B cell (primary cell): ENCODE measurements around the gene PAF1. TPM values are rescaled to one million over a fixed set of nuclear protein-coding genes. Genes with fewer than 3 reads are reported as not detected.

Source experiments
- ATAC-seq: fragments of 200-7000 bp; cut with Tn5 transposase; one replicate; pipeline ENCODE4 v1.10.0; 2021; ENCODE audit warnings: low read depth, mild to moderate bottlenecking, moderate number of reproducible peaks, moderate library complexity
- CTCF ChIA-PET: fragments of 350-600 bp; sonication (Branson Sonifier 250); formaldehyde crosslinking; loops from one replicate; lab custom pipeline; 2021; ENCODE audit warnings: antibody characterized with exemption, inconsistent platforms; lab: Charles Lee
- POLR2A ChIA-PET: fragments of 350-600 bp; sonication (Branson Sonifier 250); formaldehyde crosslinking; loops from one replicate; lab custom pipeline; 2021; ENCODE audit warnings: antibody characterized with exemption; lab: Charles Lee
- DNase-seq: peaks from one replicate; pipeline ENCODE4 v3.0.0; 2013
- H2AFZ ChIP-seq: 2 replicates; pipeline ENCODE4 v1.6.1; 2012; ENCODE audit warnings: mild to moderate bottlenecking, low read depth, low read length; ENCODE audit not compliant: insufficient read depth, poor library complexity, severe bottlenecking
- H3K27ac ChIP-seq, 2 donors: 1 replicate in 1 of 2; 2 replicates in 1 of 2; pipeline ENCODE4 v1.5.1; 2012 to 2013; ENCODE audit warnings: low read length in 2 of 2, mild to moderate bottlenecking in 2 of 2, moderate library complexity in 1 of 2
- H3K27me3 ChIP-seq, 4 experiments: fragments of 200-600 bp in 1 of 4; sonication (generic) in 1 of 4; replicated peaks in 1 of 4; 1 replicate in 2 of 4; 2 replicates in 2 of 4; pipeline versions ENCODE4 v1.6.1 to v1.7.0; 2013 to 2016; ENCODE audit warnings: low read length in 3 of 4, mild to moderate bottlenecking in 2 of 4, mixed read lengths in 1 of 4, moderate library complexity in 1 of 4; ENCODE audit not compliant: insufficient read depth in 4 of 4, control insufficient read depth in 3 of 4; ENCODE audit errors: control extremely low read depth in 1 of 4
- H3K36me3 ChIP-seq, 2 experiments: replicated peaks in 1 of 2; 1 replicate in 1 of 2; 2 replicates in 1 of 2; pipeline versions ENCODE4 v1.6.1 to v1.7.1; 2013; ENCODE audit warnings: low read length in 1 of 2; ENCODE audit not compliant: insufficient read depth in 2 of 2, control insufficient read depth in 1 of 2; ENCODE audit errors: control extremely low read depth in 1 of 2, extremely low read depth in 1 of 2
- H3K4me1 ChIP-seq, 2 donors: fragments of 200-600 bp in 1 of 2; sonication (generic) in 1 of 2; 1 replicate in 1 of 2; 2 replicates in 1 of 2; pipeline versions ENCODE4 v1.5.1 to v1.6.1; 2013 to 2017; ENCODE audit warnings: low read length in 2 of 2; ENCODE audit not compliant: control insufficient read depth in 2 of 2, insufficient read depth in 2 of 2
- H3K4me2 ChIP-seq: replicated peaks from 2 replicates; pipeline ENCODE3; 2012; ENCODE audit warnings: mild to moderate bottlenecking, low read depth, low read length; ENCODE audit not compliant: poor library complexity, severe bottlenecking
- H3K4me3 ChIP-seq, 5 experiments: fragments of 200-600 bp in 1 of 5; sonication (generic) in 1 of 5; 1 replicate in 3 of 5; 2 replicates in 2 of 5; pipeline versions ENCODE4 v1.5.1 to v1.7.0; 2011 to 2016; ENCODE audit warnings: low read length in 4 of 5, mild to moderate bottlenecking in 4 of 5, low read depth in 2 of 5, control low read depth in 1 of 5, moderate library complexity in 1 of 5; ENCODE audit not compliant: insufficient read depth in 1 of 5; ENCODE audit errors: control extremely low read depth in 1 of 5, extremely low read depth in 1 of 5
- H3K79me2 ChIP-seq: fragments of 200-600 bp; sonication (generic); one replicate; pipeline ENCODE4 v1.6.0; 2016; ENCODE audit warnings: low read length; ENCODE audit not compliant: control insufficient read depth, insufficient read depth
- H3K9ac ChIP-seq: fragments of 200-600 bp; sonication (generic); 2 replicates; pipeline ENCODE4 v1.6.1; 2017; ENCODE audit warnings: mild to moderate bottlenecking, low read length, moderate library complexity
- H3K9me3 ChIP-seq, 3 donors: one replicate each; pipeline versions ENCODE4 v1.6.1 to v1.7.1; 2013; ENCODE audit warnings: low read length in 2 of 3; ENCODE audit not compliant: control insufficient read depth in 2 of 3, insufficient read depth in 1 of 3; ENCODE audit errors: control extremely low read depth in 1 of 3
- H4K20me1 ChIP-seq: 2 replicates; pipeline ENCODE4 v1.6.0; 2012; ENCODE audit warnings: mild to moderate bottlenecking, low read length; ENCODE audit not compliant: insufficient read depth, control insufficient read depth, poor library complexity, severe bottlenecking
- H3K27ac Mint-ChIP-seq: one replicate; pipeline ENCODE4 v1.8.0; 2021; ENCODE audit warnings: mixed read lengths
- H3K27me3 Mint-ChIP-seq: one replicate; pipeline ENCODE4 v1.8.0; 2021; ENCODE audit warnings: mixed read lengths
- H3K4me1 Mint-ChIP-seq: one replicate; pipeline ENCODE4 v1.8.0; 2021; ENCODE audit warnings: mixed read lengths
- H3K4me3 Mint-ChIP-seq: one replicate; pipeline ENCODE4 v1.8.0; 2021; ENCODE audit warnings: mixed read lengths
- H3K9me3 Mint-ChIP-seq: one replicate; pipeline ENCODE4 v1.8.0; 2022; ENCODE audit warnings: mixed read lengths; ENCODE audit not compliant: insufficient read depth
- CTCF ChIP-seq: fragments of 200-600 bp; IDR thresholded peaks from one replicate; pipeline ENCODE4 v1.8.0; 2022; ENCODE audit warnings: antibody characterized with exemption, mild to moderate bottlenecking
- EZH2 ChIP-seq: IDR thresholded peaks from 2 replicates; pipeline ENCODE4 v1.6.1; 2012; ENCODE audit warnings: borderline replicate concordance, low read depth, mild to moderate bottlenecking, moderate library complexity, low read length; ENCODE audit not compliant: insufficient read depth, poor library complexity, severe bottlenecking
- WGBS: methylation state at CpG from one replicate; pipeline ENCODE4 v1.1.5; 2013; ENCODE audit warnings: missing lambda C conversion rate; ENCODE audit not compliant: insufficient coverage; 5-methylcytosine and 5-hydroxymethylcytosine counted together
- intact Hi-C: fragments of 100-400 bp; cut with micrococcal nuclease; formaldehyde crosslinking; loops from one replicate; pipeline ENCODE4 v1.10.0; 2022
- polyA plus RNA-seq: library from polyadenylated mRNA; depleted of rRNA; stranded (reverse); fragments of >200 nt; gene quantifications from 2 replicates; pipeline ENCODE4 v1.2.3, GENCODE V29; 2012
- small RNA-seq: library from RNA; depleted of rRNA; stranded (forward); fragments of <200 nt; gene quantifications from one replicate; pipeline ENCODE3, GENCODE V24; 2012; ENCODE audit warnings: low replicate concordance, low read depth; ENCODE audit not compliant: insufficient read length
- total RNA-seq, 2 donors: library from RNA; stranded (reverse); fragments of 120-200 nt in 1 of 2; gene quantifications; 1 replicate in 1 of 2; 2 replicates in 1 of 2; pipeline versions ENCODE4 v1.2.3 to v1.2.4, GENCODE V29; 2013 to 2022

Gene PAF1
- total and polyA plus RNA-seq, 2 donors (not counting 1 experiment from before 2014, with no cell fraction given), result 59.9 to 387 TPM

GRCh38 chr19:39339674-39340073 lies 51.2 kb downstream of the PAF1 start:
- Histone ChIP-seq H2AFZ (no peak overlapping the region), H3K9me3 (peaks cover 0 to 3% (median 0%) of the 10 kb centered on the region in 3 donors), H3K36me3 (peaks cover 0 to 9% of the 10 kb centered on the region in 2 experiments), H3K27me3 (no peaks in the 10 kb centered on the region), H3K4me3 (no peak overlapping the region), H4K20me1 (peaks cover 4% of the 10 kb centered on the region), H3K9ac (no peak overlapping the region), H3K4me2 (no peak overlapping the region), H3K79me2 (peaks cover 41% of the 10 kb centered on the region), H3K27ac (no peak overlapping the region), H3K4me1 (peaks cover 43 to 59% of the 10 kb centered on the region in 2 donors)
- DNase-seq, result no peak
- H3K4me3 Mint-ChIP-seq, result peak overlapping the region; percentile 47
- peaks cover 64% of the 10 kb centered on the region for H3K4me1 Mint-ChIP-seq
- POLR2A ChIA-PET, result interaction anchor here (0.6 to 1.3 kb wide), 3 partner anchors 54 to 63 kb away, joined by 3 read pairs; no protein-coding TSS in a partner anchor
- CTCF ChIA-PET, result no interaction called here
- WGBS, result 100% methylated on average over 1 of the region's 1 CpG
- peak overlapping the region; percentile 67 for H3K27ac Mint-ChIP-seq
- intact Hi-C loops, result loop anchor here (5.0 kb wide), 2 partner anchors 193 to 1923 kb away; partner anchors contain the start of genes EID2B and HNRNPUL1
- no peaks in the 10 kb centered on the region for H3K9me3 Mint-ChIP-seq
- TF ChIP-seq EZH2 (no peak), CTCF (no peak)
- ATAC-seq, result no peak
- H3K27me3 Mint-ChIP-seq, result no peaks in the 10 kb centered on the region

GRCh38 chr19:39336483-39336882 lies 54.4 kb downstream of the PAF1 start:
- DNase-seq (no peak), ATAC-seq (no peak)
- H3K9me3 Mint-ChIP-seq, result no peaks in the 10 kb centered on the region
- H3K4me1 Mint-ChIP-seq, result peaks cover 55% of the 10 kb centered on the region
- Histone ChIP-seq H3K9ac (no peak overlapping the region), H3K27me3 (no peaks in the 10 kb centered on the region), H3K4me3 (no peak overlapping the region), H3K79me2 (peaks cover 51% of the 10 kb centered on the region), H3K27ac (peak overlapping the region; percentile 84 to 88), H3K4me2 (peak overlapping the region; percentile 95), H3K9me3 (peaks cover 0 to 3% (median 0%) of the 10 kb centered on the region in 3 donors), H4K20me1 (peaks cover 7% of the 10 kb centered on the region), H3K4me1 (peaks cover 47 to 54% of the 10 kb centered on the region in 2 donors), H2AFZ (no peak overlapping the region), H3K36me3 (peaks cover 0 to 4% of the 10 kb centered on the region in 2 experiments)
- no peaks in the 10 kb centered on the region for H3K27me3 Mint-ChIP-seq
- no CpG with 5 or more reads among the region's 3 CpGs for WGBS
- CTCF ChIA-PET, result interaction anchor here (0.7 to 3.9 kb wide), 4 partner anchors 9 to 217 kb away, joined by 3 to 12 read pairs (median 6); no protein-coding TSS in a partner anchor
- POLR2A ChIA-PET, result interaction anchor here (0.7 to 2.1 kb wide), 4 partner anchors 55 to 617 kb away, joined by 3 to 10 read pairs (median 5); partner anchors contain the start of genes MED29, PAF1, PLEKHG2 and RPS16
- TF ChIP-seq EZH2, result no peak
- peak overlapping the region; percentile 99 for H3K27ac Mint-ChIP-seq
- intact Hi-C loops, result no loop called here
- H3K4me3 Mint-ChIP-seq, result peak overlapping the region; percentile 99

Small RNA genes lying within 50 kb of the gene (small RNA-seq; reads per million reads assigned to genes)
- gene AC011445.2, result not detected
- gene MIR4530, result not detected
- gene RN7SL566P, result not detected

Other genes starting within 250 kb of the PAF1 start
- gene NCCRP1, start 194.1 kb downstream of the PAF1 start, total RNA-seq, result not detected in 2 replicates
- gene NCCRP1, start 194.1 kb downstream of the PAF1 start, polyA plus RNA-seq, result 0.04 and 0.10 TPM in 2 replicates
- not detected in 2 replicates for gene SYCN, start 186.8 kb downstream of the PAF1 start, total RNA-seq
- not detected in 2 replicates for gene SYCN, start 186.8 kb downstream of the PAF1 start, polyA plus RNA-seq
- gene IFNL3, start 146.1 kb downstream of the PAF1 start, total RNA-seq, result not detected in 2 replicates
- not detected in 2 replicates for gene IFNL3, start 146.1 kb downstream of the PAF1 start, polyA plus RNA-seq
- not detected in 2 replicates for gene IFNL4, start 142.2 kb downstream of the PAF1 start, total RNA-seq
- gene IFNL4, start 142.2 kb downstream of the PAF1 start, polyA plus RNA-seq, result not detected in 2 replicates
- gene IFNL2, start 122.7 kb downstream of the PAF1 start, total RNA-seq, result not detected in 2 replicates
- gene IFNL2, start 122.7 kb downstream of the PAF1 start, polyA plus RNA-seq, result not detected in 2 replicates
- gene IFNL1, start 94.7 kb downstream of the PAF1 start, total RNA-seq, result not detected in 2 replicates
- gene IFNL1, start 94.7 kb downstream of the PAF1 start, polyA plus RNA-seq, result not detected in 2 replicates
- gene LRFN1, start 70.2 kb downstream of the PAF1 start, total RNA-seq, result 1.0 and 1.7 TPM in 2 replicates
- 1.8 and 2.9 TPM in 2 replicates for gene LRFN1, start 70.2 kb downstream of the PAF1 start, polyA plus RNA-seq
- gene GMFG, start 55.1 kb downstream of the PAF1 start, total RNA-seq, result 169 and 176 TPM in 2 replicates
- 161 and 174 TPM in 2 replicates for gene GMFG, start 55.1 kb downstream of the PAF1 start, polyA plus RNA-seq
- 90.0 and 96.1 TPM in 2 replicates for gene SAMD4B, start 48.7 kb downstream of the PAF1 start, total RNA-seq
- 62.9 and 87.3 TPM in 2 replicates for gene SAMD4B, start 48.7 kb downstream of the PAF1 start, polyA plus RNA-seq
- gene MED29, start 272 bp upstream of the PAF1 start, total RNA-seq, result 47.5 and 53.0 TPM in 2 replicates
- 33.0 and 36.3 TPM in 2 replicates for gene MED29, start 272 bp upstream of the PAF1 start, polyA plus RNA-seq
- 252 and 260 TPM in 2 replicates for gene ZFP36, start 15.7 kb upstream of the PAF1 start, total RNA-seq
- gene ZFP36, start 15.7 kb upstream of the PAF1 start, polyA plus RNA-seq, result 1,123 and 1,633 TPM in 2 replicates
- 154 and 167 TPM in 2 replicates for gene PLEKHG2, start 21.6 kb upstream of the PAF1 start, total RNA-seq
- gene PLEKHG2, start 21.6 kb upstream of the PAF1 start, polyA plus RNA-seq, result 27.0 and 32.3 TPM in 2 replicates
- gene RPS16, start 44.8 kb upstream of the PAF1 start, total RNA-seq, result 3,766 and 3,910 TPM in 2 replicates
- 5,199 and 6,448 TPM in 2 replicates for gene RPS16, start 44.8 kb upstream of the PAF1 start, polyA plus RNA-seq
- gene SUPT5H, start 54.5 kb upstream of the PAF1 start, total RNA-seq, result 195 and 203 TPM in 2 replicates
- 119 and 197 TPM in 2 replicates for gene SUPT5H, start 54.5 kb upstream of the PAF1 start, polyA plus RNA-seq
- gene TIMM50, start 89.7 kb upstream of the PAF1 start, total RNA-seq, result 52.3 and 55.3 TPM in 2 replicates
- 25.7 and 27.9 TPM in 2 replicates for gene TIMM50, start 89.7 kb upstream of the PAF1 start, polyA plus RNA-seq
- 0.41 and 1.1 TPM in 2 replicates for gene DLL3, start 107.8 kb upstream of the PAF1 start, total RNA-seq
- 0.30 and 0.46 TPM in 2 replicates for gene DLL3, start 107.8 kb upstream of the PAF1 start, polyA plus RNA-seq
- gene SELENOV, start 124.0 kb upstream of the PAF1 start, total RNA-seq, result not detected in 2 replicates
- gene SELENOV, start 124.0 kb upstream of the PAF1 start, polyA plus RNA-seq, result not detected in 2 replicates
- gene EID2B, start 141.7 kb upstream of the PAF1 start, total RNA-seq, result 6.0 and 7.6 TPM in 2 replicates
- 2.1 and 3.0 TPM in 2 replicates for gene EID2B, start 141.7 kb upstream of the PAF1 start, polyA plus RNA-seq
- gene EID2, start 149.1 kb upstream of the PAF1 start, total RNA-seq, result 13.8 and 14.1 TPM in 2 replicates
- 5.2 and 6.2 TPM in 2 replicates for gene EID2, start 149.1 kb upstream of the PAF1 start, polyA plus RNA-seq
- not detected in 2 replicates for gene LGALS13, start 211.4 kb upstream of the PAF1 start, total RNA-seq
- not detected in 2 replicates for gene LGALS13, start 211.4 kb upstream of the PAF1 start, polyA plus RNA-seq